RKO (cell line): ENCODE results near the gene HEMK1.

Experiments used
- DNase-seq: peaks from one replicate; pipeline ENCODE4 v3.0.0-alpha.2; 2016; ENCODE audit warnings: low spot score

The HEMK1 gene

DNA sequence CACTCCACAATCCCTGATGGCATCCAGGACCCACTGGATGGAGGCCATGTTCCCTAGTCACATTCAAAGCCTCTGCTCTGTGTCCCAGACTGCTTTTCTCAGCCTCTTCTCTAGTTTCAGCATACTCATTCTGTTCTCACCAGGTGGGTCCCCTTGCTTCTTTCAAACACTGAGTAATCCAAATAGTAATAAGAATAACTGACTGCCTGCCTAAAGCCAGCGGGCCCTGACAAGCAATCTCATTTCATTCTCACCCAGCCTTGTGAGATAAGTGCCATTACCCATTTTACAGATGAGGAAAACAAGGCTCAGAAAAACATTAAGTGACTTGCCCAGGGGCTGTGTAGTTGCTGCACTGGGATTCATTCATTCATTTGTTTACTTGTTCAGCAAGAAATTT, 73.1 kb downstream of the HEMK1 start:
- DNase-seq: no peak

DNA sequence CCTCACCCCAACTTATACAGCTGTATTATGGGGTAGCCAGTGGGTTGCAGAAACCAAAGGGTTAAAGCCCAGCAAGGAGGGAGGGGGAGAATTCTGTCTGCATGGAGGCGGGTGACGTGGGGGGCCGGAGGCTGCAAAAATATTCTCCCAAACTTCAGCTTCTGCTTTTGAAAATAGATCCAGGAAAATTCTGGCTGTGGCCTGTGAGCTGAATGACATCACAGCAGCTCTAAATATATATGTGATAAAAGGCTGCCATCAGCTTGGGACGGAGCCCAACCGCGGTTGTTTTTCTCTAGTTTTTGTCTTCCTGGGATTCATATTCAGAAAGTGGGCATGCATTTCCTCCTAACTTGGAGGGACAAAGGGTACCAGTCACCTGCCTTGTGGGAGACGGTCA, 75.2 kb downstream of the HEMK1 start:
- no peak for DNase-seq

DNA sequence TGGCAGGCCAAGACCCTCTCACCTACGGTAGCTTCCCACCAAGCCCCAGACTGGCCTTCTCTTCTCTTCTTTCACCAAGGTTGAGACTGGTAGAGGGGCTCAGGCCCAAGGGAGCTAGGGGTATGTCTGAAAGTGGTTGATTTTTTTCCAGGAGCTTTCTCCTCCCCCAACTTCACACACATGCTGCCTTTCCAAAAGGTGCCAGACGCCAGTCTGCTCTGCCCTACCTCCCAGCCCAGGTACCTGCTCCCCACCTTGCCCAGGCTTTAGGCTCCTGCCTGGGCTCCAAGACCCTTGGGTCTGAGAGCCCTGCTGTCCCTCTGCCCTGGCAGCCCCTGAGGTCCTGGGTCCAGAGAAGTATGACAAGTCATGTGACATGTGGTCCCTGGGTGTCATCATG, 76.1 kb downstream of the HEMK1 start:
- DNase-seq: no peak
